HG03159 (cell line): ENCODE data around the gene CNTFR.
"Not testable (repeated sequence)": the region's sequence is repeated elsewhere in the genome, so short reads cannot be mapped to it uniquely, and the experiment has no call there.

Experiments
- ATAC-seq: cut with Tn5 transposase; IDR thresholded peaks from one replicate; pipeline ENCODE4 v1.9.1; 2021; ENCODE audit warnings: mild to moderate bottlenecking, moderate library complexity; ENCODE audit not compliant: unreplicated experiment

The CNTFR gene

DNA sequence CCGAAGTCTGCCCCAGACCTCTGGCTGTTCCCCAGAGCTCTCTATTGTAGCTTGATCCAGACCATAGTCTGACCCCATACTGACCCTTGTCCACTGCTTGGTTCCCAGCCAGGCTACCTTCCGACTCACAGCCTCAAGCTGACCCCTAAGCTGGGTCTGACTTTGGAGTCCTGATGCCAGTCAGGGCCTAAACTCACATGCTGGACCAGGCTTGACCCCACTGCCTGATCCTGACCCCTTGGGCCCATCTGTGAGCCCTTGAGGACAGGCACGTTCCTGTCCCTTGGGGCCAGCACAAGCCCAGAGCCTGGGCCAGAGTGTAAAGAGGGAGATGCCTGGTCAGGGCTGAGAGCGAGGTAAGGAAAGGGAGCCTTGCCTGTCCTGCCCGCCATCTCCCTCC lies 34.0 kb downstream of the CNTFR start:
- ATAC-seq = no peak

DNA sequence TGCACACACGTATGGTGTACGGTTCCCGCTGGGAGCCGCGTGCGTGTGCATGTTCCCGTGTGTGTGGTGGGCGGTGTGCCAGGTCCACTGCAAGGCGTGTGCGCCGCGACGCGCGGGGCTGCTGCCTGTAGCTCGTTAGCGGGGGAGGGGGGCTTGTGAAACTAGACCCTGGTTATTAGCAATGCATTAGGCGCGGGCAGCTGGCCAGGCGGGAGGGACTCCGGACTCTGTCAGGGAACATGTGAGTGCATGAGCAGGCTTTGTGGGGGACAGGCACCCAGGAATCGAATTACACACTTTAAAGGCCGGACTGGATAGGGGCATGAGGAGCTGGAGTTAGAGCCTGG lies 34.5 kb downstream of the CNTFR start:
- ATAC-seq = no peak

DNA sequence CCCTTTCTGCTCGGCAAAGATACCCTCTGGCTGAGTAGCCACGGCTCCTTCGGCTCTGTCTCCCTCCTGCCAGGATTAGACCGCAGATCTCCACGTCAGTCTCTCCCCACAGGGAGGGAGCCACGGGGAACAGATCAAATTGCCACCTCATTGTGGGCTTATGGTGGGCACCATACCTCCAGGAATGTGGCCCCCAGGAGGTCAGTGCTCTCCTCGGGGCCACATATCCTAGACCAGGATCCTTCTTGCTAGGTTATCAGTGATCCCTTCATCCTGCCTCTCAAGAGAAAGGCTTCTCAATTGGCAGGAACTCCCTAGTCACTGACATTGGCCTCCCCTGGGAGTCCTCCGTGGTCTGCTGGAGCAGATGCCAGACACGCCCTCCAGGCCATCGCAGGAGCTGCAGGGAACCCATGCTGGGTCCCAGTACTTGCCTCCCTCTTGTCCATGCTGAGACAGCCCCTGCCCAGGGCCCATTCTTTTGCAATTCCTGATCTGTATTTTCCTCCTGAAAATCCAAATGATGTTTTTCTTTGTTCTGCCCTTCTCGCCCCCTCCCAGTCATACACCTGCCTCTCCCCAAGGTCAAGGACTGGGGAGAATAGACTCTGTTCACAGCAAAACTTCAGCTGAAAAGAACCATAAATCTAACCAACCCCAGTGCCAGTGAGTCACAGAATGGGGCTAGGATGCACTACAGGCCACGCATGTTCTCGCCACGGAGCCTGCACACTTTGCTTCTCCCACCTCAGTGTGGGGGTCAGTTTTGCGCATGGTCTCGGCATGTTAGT lies 35.1 kb downstream of the CNTFR start:
- no peak for ATAC-seq

DNA sequence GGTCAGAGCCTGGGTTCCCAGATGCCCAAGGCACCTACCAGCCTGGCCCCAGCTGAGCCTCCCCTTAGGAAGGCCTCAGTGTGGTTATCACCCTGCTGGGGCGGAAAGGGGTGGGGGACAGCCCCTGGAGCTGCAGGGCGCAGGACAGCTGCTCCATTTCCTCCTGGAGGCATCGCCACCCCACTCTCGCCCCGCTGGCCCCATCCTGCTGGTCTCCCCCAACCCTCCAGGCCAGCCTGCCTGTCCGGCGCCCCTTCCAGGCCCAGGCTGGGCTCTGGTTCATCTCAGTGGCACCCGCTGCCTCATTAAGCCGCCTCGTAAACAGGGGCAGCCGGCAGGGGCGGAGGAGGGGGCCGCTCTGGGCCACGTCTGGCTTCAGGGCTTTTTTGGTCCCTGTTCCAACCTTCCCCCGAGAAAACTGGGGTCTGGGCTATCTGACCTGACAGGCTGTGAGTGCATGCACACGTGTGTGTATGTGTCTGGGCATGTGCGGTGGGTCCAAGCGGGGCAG lies 36.0 kb downstream of the CNTFR start:
- no peak for ATAC-seq

DNA sequence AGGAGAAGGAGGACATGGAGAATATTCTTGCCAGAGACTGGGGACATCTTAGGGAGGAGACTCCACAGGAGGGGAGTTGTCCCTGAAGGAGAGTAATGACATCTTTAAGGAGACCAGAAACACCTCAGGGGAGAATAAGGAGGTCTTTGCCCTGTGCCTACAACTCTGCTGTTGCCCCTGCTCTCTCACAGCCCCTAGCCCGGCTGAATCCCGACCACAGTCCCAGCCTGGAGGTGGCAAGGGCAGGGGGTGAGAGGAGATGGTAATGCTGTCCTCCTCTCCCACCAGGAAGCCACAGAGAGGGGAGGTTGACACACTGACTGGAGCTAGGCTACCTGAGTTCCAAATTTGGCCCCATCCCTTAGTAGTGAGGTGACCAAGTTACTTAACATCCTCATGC lies 36.5 kb downstream of the CNTFR start:
- no peak for ATAC-seq

DNA sequence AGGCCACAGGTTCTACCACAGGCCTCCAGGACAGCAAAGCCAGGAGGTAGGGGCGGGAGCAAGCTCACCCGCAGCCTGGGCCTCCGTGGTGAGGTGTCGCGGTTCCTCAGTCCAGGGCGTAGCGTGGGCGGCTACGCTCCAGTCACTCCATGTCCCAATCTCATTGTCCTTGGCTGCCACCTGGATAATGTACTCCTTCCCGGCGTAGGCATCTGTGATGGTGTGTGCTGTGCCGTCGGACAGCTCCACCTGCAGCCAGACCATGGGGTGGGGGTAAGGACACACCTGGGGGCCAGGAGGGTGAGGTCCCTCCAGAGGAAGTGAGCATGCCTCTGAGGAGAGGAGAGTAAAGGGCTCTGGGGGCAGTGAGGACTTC lies 36.9 kb downstream of the CNTFR start:
- no peak for ATAC-seq

DNA sequence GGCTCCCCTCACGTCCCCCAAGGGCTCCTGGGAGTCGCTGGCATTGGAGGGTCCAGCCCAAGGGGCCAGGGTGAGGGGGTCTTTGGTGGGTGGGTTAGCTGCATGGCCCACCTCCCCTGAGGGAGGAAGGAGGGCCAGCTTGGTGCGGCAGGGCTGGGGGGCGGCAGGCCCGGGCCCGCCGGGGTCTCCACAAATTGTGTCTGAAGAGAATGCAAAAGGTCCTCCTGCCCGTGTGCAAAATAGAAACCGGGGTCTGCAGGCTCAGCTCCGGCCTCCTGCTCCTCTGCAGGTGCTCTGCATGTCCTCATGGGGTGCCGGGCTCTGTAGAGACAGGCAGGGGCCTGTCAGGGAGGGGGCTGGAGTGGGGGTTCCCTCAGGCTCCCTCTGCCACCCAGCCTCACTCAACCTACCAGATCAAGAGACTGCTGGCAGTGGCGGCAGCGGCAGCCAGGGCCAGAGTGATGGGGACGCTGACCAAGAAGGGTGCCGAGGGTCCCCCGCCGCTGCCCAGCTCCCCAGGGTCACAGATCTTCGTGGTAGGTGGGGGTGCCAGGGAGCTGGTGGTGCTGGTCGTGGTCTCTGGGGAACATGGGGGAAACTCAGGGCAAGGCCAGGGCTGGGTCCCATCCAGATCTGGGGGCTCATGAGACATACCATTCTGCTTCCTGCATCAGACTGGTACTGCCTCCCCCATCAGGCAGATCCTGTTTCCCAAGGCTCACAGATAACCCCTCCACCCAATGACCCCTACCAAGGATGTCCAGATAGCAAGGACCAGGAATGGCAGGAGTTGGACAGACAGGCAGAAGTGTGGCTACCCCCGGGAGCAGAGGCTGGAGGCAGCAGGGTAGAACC lies 37.5 kb downstream of the CNTFR start:
- ATAC-seq = no peak

DNA sequence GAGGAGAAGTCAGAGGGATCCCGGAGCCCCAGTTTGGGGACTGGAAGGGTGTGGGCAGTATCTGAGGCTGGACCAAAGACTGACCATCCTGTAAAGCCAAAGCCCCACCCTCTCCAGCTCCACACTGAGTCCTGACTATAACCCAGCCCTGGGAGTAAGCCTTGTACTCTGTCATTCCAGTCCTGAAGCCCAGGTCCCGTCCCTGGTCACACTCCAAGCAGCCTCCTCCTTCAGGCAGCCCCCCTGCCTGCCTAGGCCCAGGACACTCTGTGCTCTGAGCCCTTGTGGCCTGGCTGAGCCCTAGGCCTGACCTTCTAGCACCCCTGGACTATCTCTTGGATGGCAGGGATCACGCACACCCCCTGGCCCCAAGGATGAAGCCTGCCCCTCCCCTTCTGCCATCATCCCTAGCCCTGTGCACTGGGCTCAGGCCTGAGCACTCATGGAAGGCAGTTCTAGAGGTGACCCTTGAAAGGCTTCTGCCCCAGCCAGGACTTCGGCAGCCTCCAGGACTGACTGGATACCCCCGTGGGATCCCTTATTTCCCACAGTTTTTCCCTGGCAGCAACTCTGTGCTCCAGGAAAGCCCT lies 38.7 kb downstream of the CNTFR start:
- ATAC-seq = no peak

DNA sequence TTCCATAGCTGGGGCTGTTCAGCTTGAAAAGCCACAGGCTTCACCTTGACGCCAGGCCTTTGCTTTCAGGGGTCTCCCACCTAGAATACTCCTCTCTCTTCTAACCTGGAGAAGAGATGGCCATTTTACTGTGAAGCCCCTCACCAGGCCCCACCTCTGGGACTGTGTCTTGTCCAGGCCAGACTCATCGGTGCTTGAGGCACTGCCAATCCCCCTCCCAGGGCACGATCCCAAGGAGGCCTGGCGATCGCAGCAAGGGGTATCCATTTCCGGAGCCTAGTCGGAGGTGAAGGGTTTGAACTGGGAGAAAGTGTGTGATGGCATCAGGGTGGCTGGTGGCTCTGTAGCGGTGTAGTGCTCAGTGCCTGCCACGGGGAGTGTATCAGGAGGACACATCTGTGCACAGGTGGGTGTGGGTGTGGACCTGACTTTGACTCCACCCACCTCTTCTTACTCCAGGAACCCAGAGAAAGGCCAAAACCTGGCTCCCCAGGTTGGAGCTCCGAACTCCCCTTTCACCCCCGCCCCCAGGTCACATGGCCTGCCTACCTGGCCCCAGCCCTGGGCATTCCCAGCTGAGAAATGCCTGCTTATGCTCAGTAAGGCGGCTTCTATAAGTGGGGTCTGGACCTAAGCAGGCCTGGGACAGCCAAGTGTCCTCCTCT lies 39.4 kb downstream of the CNTFR start:
- ATAC-seq = no peak

DNA sequence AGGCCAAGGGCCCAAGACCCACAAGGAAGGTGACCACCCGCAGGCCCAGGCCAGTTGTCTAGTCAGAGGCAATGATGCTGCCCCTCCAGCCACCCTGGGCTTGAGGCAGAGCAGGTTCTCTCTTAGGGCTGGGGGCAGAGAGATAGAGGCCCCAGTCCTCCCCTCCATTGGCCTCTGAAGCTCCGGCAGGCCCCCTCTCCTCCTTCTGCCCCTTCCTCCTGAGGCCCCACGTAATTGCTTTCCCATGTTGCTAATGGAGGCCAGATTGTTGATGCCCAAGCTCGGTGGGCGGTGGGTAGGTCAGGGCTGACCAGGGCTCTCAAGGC lies 40.2 kb downstream of the CNTFR start:
- no peak for ATAC-seq

DNA sequence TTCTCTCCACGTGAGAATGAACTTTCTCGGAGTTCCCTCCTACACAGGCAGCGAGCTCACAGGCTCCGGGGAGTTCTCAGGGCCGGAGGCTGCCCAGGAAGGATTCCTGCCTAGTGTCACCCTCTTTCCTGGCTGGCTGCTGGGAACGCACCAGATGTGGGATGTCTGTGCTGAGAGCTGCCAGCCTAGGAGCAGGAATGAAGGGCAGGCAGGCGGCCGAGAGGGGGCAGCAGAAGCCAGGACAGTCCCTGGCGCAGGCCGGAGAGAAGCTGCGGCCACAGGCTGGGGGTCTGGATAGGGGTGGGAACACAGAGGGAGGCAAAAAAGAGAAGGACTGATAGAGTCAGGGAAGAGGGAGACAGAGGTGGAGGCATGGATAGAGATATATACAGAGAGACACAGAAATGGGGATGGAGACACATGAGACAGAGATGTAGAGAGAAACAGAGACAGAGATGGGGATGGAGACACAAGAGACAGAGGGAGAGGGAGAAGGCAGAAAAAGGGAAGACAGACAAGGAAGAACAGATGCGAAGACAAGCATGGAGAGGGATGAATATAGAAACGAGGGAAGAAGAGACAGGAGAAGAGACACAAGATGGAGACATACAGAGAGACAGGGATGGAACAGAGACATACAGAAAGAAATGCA lies 41.4 kb downstream of the CNTFR start:
- no peak for ATAC-seq

DNA sequence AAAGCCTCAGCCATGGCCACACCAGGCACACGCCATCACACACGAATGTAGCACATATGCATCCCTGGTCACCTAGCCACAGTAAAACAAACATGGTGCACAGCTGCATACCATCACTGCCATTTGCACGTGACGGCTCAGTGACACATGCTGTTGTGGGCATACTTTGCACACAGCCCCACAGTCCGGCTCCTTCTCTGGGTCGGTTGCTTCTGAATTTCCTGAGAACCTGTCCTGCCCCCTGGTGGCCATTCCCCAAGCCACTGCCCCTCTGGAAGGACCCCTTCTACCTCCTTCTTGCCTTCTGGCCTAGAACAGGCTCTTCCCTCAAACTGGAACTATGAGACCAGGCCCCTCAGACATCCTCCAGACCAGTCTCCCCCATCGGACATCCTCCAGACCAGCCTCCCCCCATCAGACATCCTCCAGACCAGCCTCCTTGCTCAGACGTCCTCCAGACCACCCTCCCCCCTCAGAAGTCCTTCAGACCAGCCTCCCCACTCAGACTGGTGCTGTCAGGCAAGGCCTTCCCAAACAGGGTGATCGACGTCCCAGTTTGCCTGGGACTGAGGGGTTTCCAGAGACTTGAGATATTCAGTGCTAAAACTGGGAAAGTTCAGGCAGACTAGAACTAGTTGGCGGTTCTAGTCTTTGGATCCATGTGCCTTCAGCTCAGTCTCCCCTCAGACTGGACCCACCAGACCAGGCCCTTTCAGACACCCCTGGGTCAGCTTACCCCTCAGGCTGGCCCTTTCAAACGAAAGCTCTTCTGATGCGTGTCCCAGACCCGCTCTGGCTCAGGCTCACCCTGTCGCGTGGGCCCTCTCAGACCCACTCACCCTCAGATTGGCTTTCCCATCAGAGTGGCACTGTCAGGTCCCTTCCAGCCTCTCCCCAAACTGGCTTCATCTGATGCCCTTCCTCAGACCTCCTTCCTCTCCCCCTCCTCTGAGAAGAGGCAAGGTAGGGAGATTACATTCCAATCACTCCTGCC lies 42.4 kb downstream of the CNTFR start:
- no peak for ATAC-seq

DNA sequence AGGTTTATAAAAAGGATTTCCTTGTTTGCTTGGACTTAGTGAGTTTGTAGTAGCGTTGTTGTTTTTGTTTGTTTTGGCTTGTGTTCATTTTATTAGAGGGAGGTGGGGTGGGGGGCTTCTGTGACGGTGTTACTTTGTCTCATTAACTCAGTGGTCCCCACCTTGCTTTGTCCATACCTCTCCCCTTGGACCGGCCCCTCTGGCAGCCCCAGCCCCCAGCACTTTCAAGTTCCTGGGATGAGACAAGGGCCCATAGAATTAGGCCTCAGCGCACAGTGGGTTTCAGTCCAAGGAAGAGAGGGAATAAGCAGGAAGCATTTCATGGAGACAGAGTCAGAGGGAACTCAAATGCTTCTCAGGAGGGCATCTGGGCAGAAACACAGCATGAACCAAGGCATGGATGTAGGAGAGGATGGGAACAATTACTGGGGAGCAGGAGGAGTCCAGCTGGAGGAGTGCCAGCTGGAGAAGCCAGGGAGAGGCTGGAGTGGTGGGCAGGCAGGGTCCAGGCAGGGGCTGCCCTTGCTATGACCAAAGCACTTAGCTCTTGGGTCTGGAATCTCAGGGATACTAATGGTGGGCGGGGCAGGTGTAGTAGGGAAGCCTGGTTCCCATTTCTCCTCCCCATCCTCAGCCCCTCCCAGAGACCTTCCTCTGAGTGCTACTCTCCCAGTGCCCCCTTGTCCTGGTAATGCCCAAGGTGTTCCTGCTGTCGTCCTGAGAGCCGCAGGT lies 43.3 kb downstream of the CNTFR start:
- ATAC-seq = no peak

DNA sequence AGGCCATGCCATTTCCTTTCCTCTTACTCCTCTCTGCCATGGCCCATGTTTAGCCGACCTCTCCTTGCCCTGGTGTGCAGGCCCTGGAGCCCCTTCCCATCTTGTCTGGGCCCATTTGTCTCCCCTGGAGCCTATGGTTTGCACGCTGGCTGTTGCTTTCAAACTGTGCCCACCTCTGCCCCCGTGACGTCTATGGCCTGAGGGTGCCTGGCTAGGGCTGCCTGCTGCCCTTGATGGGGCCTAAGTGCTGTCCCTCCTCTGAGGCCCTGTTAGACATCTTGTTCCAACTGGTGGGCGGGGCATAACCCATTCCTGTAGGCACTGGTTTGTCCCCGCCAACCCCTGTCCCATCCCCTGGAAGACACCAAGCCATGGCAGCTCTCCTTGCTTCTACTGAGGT lies 44.0 kb downstream of the CNTFR start:
- ATAC-seq = no peak

DNA sequence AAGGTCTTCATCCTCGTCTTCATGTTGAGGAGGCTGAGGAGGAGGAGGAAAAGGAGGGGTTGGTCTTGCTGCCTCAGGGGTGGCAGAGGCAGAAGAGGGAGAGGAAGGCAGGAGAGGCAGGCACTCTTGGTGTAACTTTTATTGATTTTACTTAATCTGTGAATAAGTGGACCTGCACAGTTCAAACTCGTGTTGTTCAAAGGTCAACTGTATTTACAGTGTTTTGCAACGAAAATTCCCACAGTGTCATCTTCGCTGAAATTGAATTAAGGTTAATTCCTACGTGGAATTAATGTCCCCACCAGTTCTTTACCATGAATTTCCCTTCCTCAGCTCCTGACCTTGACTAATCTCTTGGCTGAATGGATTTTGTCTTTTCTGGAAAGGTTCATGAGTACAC lies 45.5 kb downstream of the CNTFR start:
- ATAC-seq = no peak

DNA sequence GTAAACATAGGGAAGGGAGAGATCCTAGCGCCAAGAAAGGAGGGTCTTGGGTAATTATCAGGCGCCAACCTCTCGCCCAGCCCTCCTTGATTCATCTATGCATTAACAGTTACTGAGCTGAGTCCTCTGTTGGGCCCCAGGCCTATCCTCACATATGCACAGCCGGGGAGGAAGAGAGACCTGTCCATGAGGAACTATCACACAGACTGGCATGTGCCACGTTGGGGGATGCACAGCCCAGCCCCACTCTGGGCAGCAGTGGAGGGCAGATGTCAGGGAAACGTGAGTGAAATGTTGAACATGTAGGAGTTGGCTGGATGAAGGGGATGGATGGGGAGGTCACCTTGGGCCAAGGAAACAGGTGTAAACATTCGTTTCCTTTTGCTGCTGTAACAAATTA lies 48.0 kb downstream of the CNTFR start:
- no peak for ATAC-seq

DNA sequence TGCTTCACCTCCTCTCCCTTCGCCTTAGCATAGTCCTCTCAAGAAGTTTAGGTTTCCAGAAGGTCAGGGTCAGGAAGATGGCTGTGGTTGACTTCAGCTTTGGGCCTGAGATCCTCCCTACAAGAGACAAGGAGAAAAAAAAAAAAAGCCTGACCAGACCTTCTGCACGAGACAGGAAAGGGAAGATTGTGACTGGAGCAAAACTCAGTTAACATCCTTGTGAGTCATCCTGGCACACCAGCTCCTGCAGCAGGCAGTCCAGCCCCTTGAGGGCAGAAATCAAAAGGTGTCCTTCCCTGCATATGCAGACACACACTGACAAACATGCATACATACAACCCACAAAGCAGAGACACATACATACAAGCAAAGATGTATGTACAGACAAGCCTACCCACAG lies 48.7 kb downstream of the CNTFR start:
- ATAC-seq = no peak

DNA sequence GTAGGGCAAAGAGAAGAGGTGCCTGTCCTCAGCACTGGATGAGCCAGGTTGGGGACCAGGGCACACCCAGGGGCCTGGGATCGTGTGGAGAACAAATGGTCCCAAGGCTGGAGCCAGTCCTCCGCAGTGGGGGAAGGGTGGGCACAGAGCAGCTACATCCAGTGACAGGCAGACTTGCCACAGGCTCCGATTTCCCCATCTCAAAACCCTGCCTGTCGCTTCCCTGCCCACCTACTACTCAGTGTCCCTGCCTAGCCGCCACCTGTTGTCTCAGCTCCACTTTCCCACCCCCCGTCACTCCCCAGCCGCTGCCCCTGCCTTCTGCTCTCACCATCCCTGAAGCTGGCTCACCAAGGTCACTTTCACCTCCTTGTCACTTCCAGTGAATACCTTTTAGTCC lies 52.8 kb downstream of the CNTFR start:
- ATAC-seq = no peak

DNA sequence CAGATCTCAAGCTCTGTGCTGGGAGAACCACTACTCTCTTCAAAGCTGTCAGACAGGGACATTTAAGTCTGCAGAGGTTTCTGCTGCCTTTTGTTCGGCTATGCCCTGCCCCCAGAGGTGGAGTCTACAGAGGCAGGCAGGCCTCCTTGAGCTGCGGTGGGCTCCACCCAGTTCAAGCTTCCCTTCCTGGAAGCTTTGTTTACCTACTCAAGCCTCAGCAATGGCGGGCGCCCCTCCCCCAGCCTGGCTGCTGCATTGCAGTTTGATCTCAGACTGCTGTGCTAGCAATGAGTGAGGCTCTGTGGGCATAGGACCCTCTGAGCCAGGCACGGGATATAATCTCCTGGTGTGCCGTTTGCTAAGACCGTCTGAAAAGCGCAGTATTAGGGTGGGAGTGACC lies 57.5 kb downstream of the CNTFR start:
- ATAC-seq = not testable (repeated sequence)
